SK-N-MC (cell line): ENCODE results near the gene PITRM1.

Source experiments
- EZH2 ChIP-seq: fragments of 200-600 bp; sonication (generic); IDR thresholded peaks from one replicate; pipeline ENCODE4 v1.6.1; 2017; ENCODE audit warnings: antibody characterized with exemption
- FOXP2 ChIP-seq: optimal IDR thresholded peaks from 2 replicates; pipeline ENCODE3; 2011; ENCODE audit warnings: mild to moderate bottlenecking, moderate library complexity; ENCODE audit not compliant: insufficient read depth; ENCODE audit errors: extremely low read length, control extremely low read depth
- POLR2AphosphoS5 ChIP-seq: IDR thresholded peaks from 2 replicates; pipeline ENCODE4 v1.6.1; 2012; ENCODE audit warnings: mild to moderate bottlenecking, low read depth, low read length, borderline replicate concordance

DNA sequence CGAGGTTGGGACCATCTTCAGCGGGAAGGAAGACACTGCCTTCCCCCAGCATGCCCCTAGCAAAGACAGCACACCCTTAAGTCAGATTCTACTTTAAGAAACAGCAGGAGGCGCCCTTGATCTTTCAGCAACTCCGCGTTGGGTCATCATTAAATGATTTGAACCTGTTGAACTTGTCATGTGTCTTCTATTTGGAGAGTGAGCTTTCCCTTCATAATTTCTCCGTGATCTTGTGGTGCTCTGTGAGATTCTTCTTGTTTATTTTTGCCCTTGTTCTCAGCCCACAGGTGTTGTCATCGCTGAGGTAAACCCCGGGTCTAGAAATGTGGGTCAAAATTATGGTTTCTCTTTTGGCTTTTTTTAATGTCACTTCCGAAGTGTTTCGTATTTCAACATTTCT is 49.5 kb upstream of the PITRM1 start:
- no peak for TF ChIP-seq EZH2
- no peak for TF ChIP-seq POLR2AphosphoS5
- TF ChIP-seq FOXP2, result no peak
